Non-pigmented ciliary epithelial cell (primary cell): ENCODE data around the gene PER2.
A peak's percentile ranks its signal among the peaks of the same experiment; 100 is the strongest.
"Not testable (repeated sequence)": the region's sequence is repeated elsewhere in the genome, so short reads cannot be mapped to it uniquely, and the experiment has no call there.

Experiments used
- DNase-seq: peaks from one replicate; pipeline ENCODE4 v3.0.0-alpha.2; 2010; ENCODE audit warnings: low read depth

PER2 gene

GRCh38 chr2:238286551-238286950, 1.9 kb downstream of the PER2 start:
- no peak for DNase-seq

- DNase-seq: no peak
Observed at GRCh38 chr2:238286095-238286494, 2.3 kb downstream of the PER2 start.

- peak; percentile 57 for DNase-seq
Observed at GRCh38 chr2:238285653-238286082, 2.7 kb downstream of the PER2 start.

- DNase-seq: no peak
Observed at GRCh38 chr2:238284802-238285515, 3.5 kb downstream of the PER2 start.

GRCh38 chr2:238282861-238283738, 5.3 kb downstream of the PER2 start:
- DNase-seq: no peak

GRCh38 chr2:238281826-238282480, 6.5 kb downstream of the PER2 start:
- DNase-seq: no peak

GRCh38 chr2:238280083-238280825, 8.2 kb downstream of the PER2 start:
- no peak for DNase-seq

GRCh38 chr2:238279324-238279682, 9.1 kb downstream of the PER2 start:
- no peak for DNase-seq

GRCh38 chr2:238278626-238279323, 9.6 kb downstream of the PER2 start:
- no peak for DNase-seq

- DNase-seq: no peak
Observed at GRCh38 chr2:238277695-238278094, 10.7 kb downstream of the PER2 start.

GRCh38 chr2:238274152-238274865, 14.1 kb downstream of the PER2 start:
- DNase-seq: no peak

GRCh38 chr2:238273433-238273832, 15.0 kb downstream of the PER2 start:
- DNase-seq: not testable (repeated sequence)

- DNase-seq: no peak
Observed at GRCh38 chr2:238272156-238272555, 16.3 kb downstream of the PER2 start.

GRCh38 chr2:238271686-238272085, 16.7 kb downstream of the PER2 start:
- not testable (repeated sequence) for DNase-seq

- DNase-seq: no peak
Observed at GRCh38 chr2:238271061-238271554, 17.3 kb downstream of the PER2 start.

GRCh38 chr2:238270606-238271005, 17.8 kb downstream of the PER2 start:
- DNase-seq: no peak

GRCh38 chr2:238269741-238270140, 18.7 kb downstream of the PER2 start:
- no peak for DNase-seq

GRCh38 chr2:238267884-238268680, 20.3 kb downstream of the PER2 start:
- DNase-seq: no peak

- DNase-seq: no peak
Observed at GRCh38 chr2:238267341-238267710, 21.1 kb downstream of the PER2 start.

GRCh38 chr2:238265605-238266004, 22.8 kb downstream of the PER2 start:
- no peak for DNase-seq
